Measurements from ENCODE around the gene L3MBTL4.

Gene L3MBTL4

DNA sequence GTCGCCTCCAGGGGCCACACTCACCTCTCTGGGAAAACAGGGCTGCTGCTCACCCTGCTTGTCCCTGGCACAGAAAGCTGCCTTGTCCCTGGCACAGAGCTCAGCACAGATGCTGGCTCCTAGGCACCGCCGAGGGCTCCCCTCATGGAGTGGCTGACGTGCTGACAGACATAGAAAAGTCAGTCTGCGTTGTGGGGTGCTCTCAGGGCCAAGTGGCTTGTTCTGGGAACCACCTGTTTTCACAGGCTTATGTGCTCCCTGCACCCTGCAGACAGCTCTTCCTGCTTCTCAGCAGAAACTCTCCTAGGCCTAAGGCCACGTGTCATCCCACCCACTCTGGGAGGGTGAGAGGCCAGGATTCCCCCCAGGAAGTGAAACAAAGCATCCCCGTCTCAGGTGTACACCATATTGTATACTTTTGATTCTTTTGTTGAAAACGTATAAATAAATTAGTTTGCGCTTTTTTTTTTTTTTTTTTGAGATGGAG, 434.7 kb downstream of the L3MBTL4 start:
- no peaks in the 10 kb centered on the region for H3K36me3 ChIP-seq
- no peak for DNase-seq
- H3K4me3 ChIP-seq (ENCODE audit: low read depth, low read length), result no peak overlapping the region
- no peak overlapping the region for H3K27ac ChIP-seq
- H3K27me3 ChIP-seq (ENCODE audit: insufficient read depth, low read depth, severe bottlenecking), result peaks cover 20% of the 10 kb centered on the region
- TF ChIP-seq, protein P1, sequence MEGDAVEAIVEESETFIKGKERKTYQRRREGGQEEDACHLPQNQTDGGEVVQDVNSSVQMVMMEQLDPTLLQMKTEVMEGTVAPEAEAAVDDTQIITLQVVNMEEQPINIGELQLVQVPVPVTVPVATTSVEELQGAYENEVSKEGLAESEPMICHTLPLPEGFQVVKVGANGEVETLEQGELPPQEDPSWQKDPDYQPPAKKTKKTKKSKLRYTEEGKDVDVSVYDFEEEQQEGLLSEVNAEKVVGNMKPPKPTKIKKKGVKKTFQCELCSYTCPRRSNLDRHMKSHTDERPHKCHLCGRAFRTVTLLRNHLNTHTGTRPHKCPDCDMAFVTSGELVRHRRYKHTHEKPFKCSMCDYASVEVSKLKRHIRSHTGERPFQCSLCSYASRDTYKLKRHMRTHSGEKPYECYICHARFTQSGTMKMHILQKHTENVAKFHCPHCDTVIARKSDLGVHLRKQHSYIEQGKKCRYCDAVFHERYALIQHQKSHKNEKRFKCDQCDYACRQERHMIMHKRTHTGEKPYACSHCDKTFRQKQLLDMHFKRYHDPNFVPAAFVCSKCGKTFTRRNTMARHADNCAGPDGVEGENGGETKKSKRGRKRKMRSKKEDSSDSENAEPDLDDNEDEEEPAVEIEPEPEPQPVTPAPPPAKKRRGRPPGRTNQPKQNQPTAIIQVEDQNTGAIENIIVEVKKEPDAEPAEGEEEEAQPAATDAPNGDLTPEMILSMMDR (IDR thresholded peaks at IDR 0.05; ENCODE audit: low read depth, low read length), result no peak
- H3K9me3 ChIP-seq (ENCODE audit: severe bottlenecking), result no peaks in the 10 kb centered on the region

DNA sequence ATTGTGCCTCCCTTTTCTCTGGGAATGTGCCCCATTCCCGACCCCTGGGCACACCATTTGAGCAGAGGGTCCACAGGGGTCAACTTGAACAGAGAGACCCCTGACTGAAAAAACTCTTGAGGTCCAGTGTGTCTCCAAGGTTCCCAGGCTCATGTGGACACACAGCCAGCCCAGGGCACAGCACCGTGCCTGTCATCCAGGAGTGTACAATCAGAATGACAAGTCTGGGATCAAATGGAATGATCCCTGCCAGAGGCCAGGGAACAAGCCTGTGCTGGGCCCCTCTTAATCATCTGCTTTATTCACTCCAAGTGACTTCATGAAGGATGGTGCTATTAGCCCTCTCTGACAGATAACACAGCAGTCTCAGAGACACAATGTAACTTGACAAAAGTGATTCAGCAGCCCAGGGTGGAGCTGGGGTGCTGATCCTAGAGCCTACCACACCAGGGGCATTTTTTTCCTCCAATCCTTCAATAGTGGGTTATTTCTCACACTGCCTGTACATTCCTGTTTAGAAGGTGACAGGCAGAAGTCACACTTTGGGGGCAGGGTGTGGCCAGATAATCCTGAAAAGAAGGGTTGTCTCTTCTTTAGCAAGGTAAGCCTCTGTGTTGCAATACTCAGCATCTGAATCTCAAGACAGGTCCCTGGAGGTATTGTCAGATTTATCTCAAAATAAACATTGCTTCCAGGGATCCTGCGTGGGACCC, 435.4 kb downstream of the L3MBTL4 start:
- no peaks in the 10 kb centered on the region for H3K36me3 ChIP-seq
- TF ChIP-seq, protein P1 (IDR thresholded peaks at IDR 0.05; ENCODE audit: low read depth, low read length), result no peak
- peaks cover 20% of the 10 kb centered on the region for H3K27me3 ChIP-seq (ENCODE audit: insufficient read depth, low read depth, severe bottlenecking)
- no peaks in the 10 kb centered on the region for H3K9me3 ChIP-seq (ENCODE audit: severe bottlenecking)
- H3K27ac ChIP-seq, result no peak overlapping the region
- H3K4me3 ChIP-seq (ENCODE audit: low read depth, low read length), result no peak overlapping the region
- DNase-seq, result no peak

DNA sequence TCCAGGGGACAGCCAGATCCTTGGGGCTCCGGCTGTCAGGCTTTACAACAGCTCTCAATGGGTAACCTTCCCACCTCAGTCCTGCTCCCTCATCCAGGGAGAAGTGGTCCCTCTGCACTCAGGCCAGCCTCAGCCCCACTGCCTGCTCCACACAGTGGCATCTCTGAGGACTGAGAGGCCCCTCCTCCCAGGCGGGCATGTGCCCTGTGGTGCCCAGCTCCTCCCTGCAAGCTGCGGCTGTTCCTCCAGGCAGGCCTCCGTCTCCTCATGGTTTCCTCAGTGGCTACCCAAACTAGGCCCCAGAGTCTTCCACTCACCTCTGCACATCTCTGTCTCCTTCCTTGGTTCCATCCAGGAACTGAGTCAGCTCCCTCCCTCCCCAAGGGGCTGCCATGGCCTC, 437.7 kb downstream of the L3MBTL4 start:
- Histone ChIP-seq H3K4me3 (ENCODE audit: low read depth, low read length) (no peak overlapping the region), H3K27me3 (ENCODE audit: insufficient read depth, low read depth, severe bottlenecking) (peaks cover 20% of the 10 kb centered on the region), H3K27ac (no peak overlapping the region), H3K36me3 (no peaks in the 10 kb centered on the region), H3K9me3 (ENCODE audit: severe bottlenecking) (no peaks in the 10 kb centered on the region)
- DNase-seq, result no peak
- TF ChIP-seq, protein P1 (IDR thresholded peaks at IDR 0.05; ENCODE audit: low read depth, low read length), result no peak

DNA sequence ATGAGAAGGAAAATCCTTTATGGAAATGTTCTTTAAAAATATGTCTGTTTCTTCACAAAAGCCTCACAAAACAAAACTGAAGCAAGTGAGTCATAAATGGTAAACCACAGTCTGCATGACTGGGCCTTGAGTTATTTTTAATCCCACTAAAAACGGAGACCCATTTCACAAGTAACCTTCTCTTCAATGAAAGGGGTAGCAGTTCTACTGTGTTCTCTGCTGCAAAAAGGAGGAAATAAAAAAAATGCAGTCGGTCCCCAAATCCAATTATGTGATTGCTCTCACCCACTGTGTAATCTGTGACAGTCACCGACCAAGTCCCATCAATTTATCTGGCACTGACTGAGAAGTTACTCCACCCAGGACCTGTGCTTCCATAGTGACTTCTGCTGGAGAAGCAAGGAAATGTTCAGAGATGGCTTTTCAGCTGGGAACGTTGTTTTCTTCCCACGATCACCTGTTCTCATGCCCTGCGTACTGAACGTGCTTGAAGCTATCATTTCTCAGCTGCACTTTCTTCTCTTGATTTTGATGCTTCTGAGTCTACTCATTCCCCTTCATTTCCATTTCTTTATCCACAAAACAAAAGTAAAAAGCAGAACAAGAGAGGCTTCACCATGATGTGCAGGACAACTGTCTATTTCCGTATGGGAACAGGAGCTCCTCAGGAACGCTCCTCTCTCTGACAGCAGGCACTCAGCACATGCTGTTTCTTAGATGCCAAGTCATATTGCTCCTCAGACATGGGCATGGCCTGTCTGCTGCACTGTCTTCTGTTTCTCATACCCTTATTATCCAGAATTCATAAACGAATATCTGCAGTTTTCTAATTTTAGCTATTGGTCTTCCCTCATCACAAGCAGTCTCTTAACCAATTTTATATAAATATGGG, 439.4 kb downstream of the L3MBTL4 start:
- Histone ChIP-seq H3K27ac (no peak overlapping the region), H3K27me3 (ENCODE audit: insufficient read depth, low read depth, severe bottlenecking) (peaks cover 13% of the 10 kb centered on the region), H3K9me3 (ENCODE audit: severe bottlenecking) (no peaks in the 10 kb centered on the region), H3K36me3 (no peaks in the 10 kb centered on the region), H3K4me3 (ENCODE audit: low read depth, low read length) (no peak overlapping the region)
- TF ChIP-seq, protein P1 (IDR thresholded peaks at IDR 0.05; ENCODE audit: low read depth, low read length), result peak; percentile 26; the same call in 1 of the 2 replicates
- no peak for DNase-seq

DNA sequence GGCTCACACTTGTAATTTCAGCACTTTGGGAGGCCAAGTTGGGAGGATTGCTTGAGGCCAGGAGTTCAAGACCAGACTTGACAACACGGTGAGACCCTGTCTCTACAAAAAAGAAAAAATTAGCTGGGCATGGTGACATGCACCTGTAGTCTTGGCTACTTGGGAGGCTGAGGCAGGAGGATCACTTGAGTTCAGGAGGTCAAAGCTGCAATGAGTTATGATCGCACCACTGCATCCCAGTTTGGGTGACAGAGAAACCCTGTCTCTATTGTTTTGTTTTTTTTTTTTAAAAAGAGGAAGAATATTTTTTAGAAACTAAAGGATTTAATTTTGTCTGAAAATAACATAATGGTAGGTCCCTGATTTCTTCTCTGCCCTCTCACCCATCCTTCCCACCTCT, 440.0 kb downstream of the L3MBTL4 start:
- Histone ChIP-seq H3K4me3 (ENCODE audit: low read depth, low read length) (no peak overlapping the region), H3K27me3 (ENCODE audit: insufficient read depth, low read depth, severe bottlenecking) (peaks cover 13% of the 10 kb centered on the region), H3K27ac (no peak overlapping the region), H3K9me3 (ENCODE audit: severe bottlenecking) (no peaks in the 10 kb centered on the region), H3K36me3 (no peaks in the 10 kb centered on the region)
- TF ChIP-seq, protein P1 (IDR thresholded peaks at IDR 0.05; ENCODE audit: low read depth, low read length), result no peak
- DNase-seq, result no peak

All from WERI-Rb-1 (cell line).